Hematopoietic multipotent progenitor cell treated with erythropoietin and hydrocortisone succinate and interleukin-3 and kit ligand, for 17 days (in vitro differentiated cells): ENCODE results near the gene BTBD19.
"Not testable (repeated sequence)": the region's sequence is repeated elsewhere in the genome, so short reads cannot be mapped to it uniquely, and the experiment has no call there.

ENCODE experiments used
- DNase-seq: peaks from one replicate; pipeline ENCODE4 v3.0.0-alpha.2; 2015; ENCODE audit warnings: low spot score

Gene BTBD19

GRCh38 chr1:44828003-44828651 lies 19.8 kb downstream of the BTBD19 start:
- no peak for DNase-seq

- no peak for DNase-seq
These were observed 20.6 kb downstream of the BTBD19 start for GRCh38 chr1:44828841-44829440.

- no peak for DNase-seq
These were observed 21.4 kb downstream of the BTBD19 start for GRCh38 chr1:44829506-44830384.

GRCh38 chr1:44830900-44831304 lies 22.6 kb downstream of the BTBD19 start:
- DNase-seq, result peak; percentile 85

GRCh38 chr1:44831516-44831915 lies 23.2 kb downstream of the BTBD19 start:
- DNase-seq, result peak; percentile 72

GRCh38 chr1:44832056-44832705 lies 23.9 kb downstream of the BTBD19 start:
- peak; percentile 79 for DNase-seq

GRCh38 chr1:44834328-44834727 lies 26.0 kb downstream of the BTBD19 start:
- DNase-seq, result peak; percentile 40

GRCh38 chr1:44835738-44836675 lies 27.7 kb downstream of the BTBD19 start:
- peak; percentile 88 for DNase-seq

- DNase-seq, result not testable (repeated sequence)
These were observed 30.0 kb downstream of the BTBD19 start for GRCh38 chr1:44838294-44838693.

GRCh38 chr1:44839576-44839975 lies 31.3 kb downstream of the BTBD19 start:
- DNase-seq, result no peak

- DNase-seq, result no peak
These were observed 34.2 kb downstream of the BTBD19 start for GRCh38 chr1:44842486-44842861.

GRCh38 chr1:44842862-44843655 lies 34.7 kb downstream of the BTBD19 start, which contains the start of gene PTCH2:
TSS of gene PTCH2 (minus strand) at chr1:44843253. CDS start at chr1:44842932, 321 bp downstream.
- no peak for DNase-seq

GRCh38 chr1:44846985-44847384 lies 38.7 kb downstream of the BTBD19 start:
- no peak for DNase-seq

- no peak for DNase-seq
These were observed 39.5 kb downstream of the BTBD19 start for GRCh38 chr1:44847845-44848244.

GRCh38 chr1:44848456-44849181 lies 40.3 kb downstream of the BTBD19 start:
- DNase-seq, result no peak

GRCh38 chr1:44849575-44850132 lies 41.3 kb downstream of the BTBD19 start:
- no peak for DNase-seq

GRCh38 chr1:44851308-44851707 lies 43.0 kb downstream of the BTBD19 start:
- DNase-seq, result no peak

- DNase-seq, result no peak
These were observed 44.9 kb downstream of the BTBD19 start for GRCh38 chr1:44853201-44853600.

- DNase-seq, result no peak
These were observed 46.6 kb downstream of the BTBD19 start for GRCh38 chr1:44854970-44855369.
